GM21423 (cell line): Measurements from ENCODE around the gene GSTK1.

Experiments used
- ATAC-seq: cut with Tn5 transposase; IDR thresholded peaks from one replicate; pipeline ENCODE4 v1.9.1; 2021; ENCODE audit warnings: mild to moderate bottlenecking, moderate library complexity; ENCODE audit not compliant: unreplicated experiment

Gene GSTK1

DNA sequence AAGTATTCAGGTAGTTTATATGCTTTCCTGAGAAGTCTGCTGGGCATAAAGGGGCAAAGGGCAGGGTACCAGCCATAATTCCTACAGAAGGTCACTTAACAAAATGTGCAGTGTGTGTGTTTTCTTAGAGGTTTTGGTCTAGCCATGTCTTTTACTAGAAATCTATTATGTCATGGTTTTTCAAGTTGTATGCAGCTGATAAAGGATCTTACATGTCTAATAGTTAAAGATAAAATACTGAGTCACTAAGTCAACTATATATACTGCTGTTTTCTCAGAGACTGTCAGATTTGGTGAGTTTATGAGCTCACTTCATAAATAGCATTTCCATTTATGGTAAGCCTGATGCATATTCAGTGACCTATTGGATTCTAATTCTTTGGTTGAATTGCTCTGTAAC lies 32.6 kb downstream of the GSTK1 start:
- no peak for ATAC-seq

DNA sequence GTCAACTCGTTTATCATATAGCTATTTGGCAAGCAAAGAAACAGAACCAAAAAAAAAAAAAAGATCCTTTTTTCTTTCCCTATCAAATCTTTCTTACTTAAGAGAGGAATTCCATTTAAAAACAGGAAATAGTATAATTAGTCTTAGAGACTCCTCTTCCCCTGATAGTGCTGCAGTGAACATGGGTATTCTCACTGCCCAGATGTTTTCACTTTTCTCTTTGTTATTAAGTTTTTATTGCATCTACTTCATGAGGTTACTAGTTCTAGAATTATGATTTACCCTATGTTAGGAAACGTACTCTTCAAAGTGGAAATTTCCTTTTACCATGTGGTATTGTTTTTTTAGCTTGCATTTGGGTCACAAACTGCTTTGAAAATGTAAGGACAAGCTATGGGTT lies 33.4 kb downstream of the GSTK1 start:
- no peak for ATAC-seq

DNA sequence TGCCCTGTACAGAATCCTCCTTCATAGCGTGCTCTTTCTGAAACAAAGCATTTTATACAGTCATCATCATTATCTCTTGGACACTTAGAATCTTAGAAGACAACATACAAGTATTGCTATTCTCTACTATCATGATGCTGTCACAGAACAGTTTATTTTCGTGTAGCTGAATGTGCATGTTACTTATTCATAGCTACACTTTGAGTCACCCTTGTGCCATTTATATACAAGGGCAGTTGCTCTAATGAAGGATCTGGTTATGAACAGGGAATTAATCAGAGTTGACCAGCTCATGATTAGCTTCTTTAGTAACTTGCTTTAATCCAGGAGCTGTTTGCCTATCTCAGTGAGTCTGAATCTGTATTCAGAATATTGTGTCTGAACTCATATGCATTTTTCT lies 36.1 kb downstream of the GSTK1 start:
- ATAC-seq, result no peak

GRCh38 chr7:143299840-143300239 lies 36.6 kb downstream of the GSTK1 start:
- ATAC-seq, result no peak

DNA sequence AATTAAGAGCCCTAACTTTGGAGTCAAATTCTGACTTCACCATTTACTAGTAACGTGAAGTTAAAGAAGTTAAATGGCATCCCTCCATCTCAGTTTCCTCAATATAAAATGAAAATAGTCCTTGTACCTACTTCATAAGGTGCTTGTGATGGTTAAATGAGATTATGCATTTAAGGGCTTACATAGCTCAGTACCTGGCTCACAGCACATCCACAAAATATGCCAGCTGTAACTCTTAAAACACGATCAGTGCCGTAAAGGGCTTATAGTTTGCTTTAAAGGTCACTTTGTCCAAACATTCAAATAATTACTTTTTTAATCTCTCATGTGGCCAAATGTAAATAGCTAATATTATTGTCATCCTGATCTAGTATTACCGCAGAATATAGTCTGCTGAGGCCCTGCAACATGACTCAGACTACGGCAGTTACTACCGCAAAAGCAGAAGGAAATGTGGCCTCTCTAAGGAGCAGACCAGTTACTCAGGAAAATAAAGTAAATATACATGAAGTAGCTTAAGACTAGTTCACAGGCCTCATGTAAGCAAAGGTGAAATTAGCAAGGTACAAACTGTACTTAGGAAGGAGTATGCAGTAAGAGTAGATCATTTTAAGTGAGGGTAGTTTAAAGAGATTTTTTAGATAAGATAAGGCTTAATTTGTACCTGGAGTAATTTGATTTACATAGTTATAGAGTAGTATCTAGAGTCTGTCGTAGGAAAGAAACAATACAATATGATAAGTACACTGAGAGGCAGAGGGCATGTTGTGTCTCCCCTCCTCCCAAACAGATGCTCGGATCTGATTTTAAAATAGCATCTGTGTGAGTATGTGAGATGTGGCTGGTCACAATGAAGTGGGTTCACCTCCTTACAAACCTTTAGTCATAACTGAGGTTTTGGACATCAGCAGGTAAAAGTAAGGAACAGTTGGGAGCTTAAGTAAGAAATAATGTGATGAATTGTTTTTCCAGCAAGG lies 38.0 kb downstream of the GSTK1 start:
- ATAC-seq, result no peak

- no peak for ATAC-seq
Measured at GRCh38 chr7:143303733-143304132, 40.5 kb downstream of the GSTK1 start.

DNA sequence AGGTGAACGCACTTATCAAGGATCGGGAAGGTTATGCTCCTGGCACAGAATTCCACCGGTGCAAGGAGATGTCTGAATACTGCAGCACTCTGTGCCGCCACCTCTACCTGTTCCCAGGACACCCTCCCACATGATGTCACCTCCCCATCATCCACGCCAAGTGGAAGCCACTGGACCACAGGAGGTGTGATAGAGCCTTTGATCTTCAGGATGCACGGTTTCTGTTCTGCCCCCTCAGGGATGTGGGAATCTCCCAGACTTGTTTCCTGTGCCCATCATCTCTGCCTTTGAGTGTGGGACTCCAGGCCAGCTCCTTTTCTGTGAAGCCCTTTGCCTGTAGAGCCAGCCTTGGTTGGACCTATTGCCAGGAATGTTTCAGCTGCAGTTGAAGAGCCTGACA lies 41.7 kb downstream of the GSTK1 start:
- ATAC-seq, result no peak

GRCh38 chr7:143305423-143306070 lies 42.3 kb downstream of the GSTK1 start:
- ATAC-seq, result no peak

- no peak for ATAC-seq
Measured at GRCh38 chr7:143308632-143309031, 45.4 kb downstream of the GSTK1 start.

DNA sequence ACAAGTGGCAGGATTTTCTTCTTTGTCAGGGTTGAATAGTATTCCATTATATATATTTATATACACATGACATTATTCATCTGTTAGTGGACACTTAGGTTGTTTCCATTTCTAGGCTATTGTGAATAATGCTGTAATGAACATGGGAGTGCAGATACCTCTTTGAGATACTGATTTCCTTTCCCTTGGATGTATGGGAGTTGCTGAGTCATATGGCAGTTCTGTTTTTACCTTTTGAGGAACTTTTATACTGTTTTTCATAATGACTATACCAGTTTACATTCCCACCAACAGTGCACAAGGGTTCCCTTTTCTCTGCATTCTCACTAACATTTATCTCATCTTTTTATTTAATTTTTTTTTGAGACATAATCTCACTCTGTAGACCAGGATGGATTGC lies 50.9 kb downstream of the GSTK1 start:
- no peak for ATAC-seq

- ATAC-seq, result no peak
Measured at GRCh38 chr7:143315776-143316175, 52.5 kb downstream of the GSTK1 start, which contains the start of gene CLCN1. Gene CLCN1, plus strand, starts transcription at chr7:143316111. Its CDS starts 102 bp downstream, at chr7:143316213.

DNA sequence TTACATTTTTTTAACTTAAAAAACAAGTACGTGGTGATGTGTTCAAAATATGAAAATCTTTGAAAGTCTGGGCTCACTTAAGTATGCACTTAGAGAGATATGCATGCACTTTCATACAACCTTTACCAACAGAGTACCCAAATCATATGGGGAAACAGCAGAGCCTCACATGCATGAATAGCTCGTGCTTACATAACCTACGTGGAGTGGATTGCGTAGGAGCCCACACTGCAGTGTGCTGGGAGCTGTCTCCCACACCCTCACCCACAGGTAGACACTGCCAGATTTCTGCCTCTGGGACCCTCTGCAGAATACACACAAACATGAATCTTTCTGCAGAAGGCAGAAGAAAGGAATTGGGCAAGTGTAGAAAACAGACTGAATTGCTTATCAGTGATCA lies 53.3 kb downstream of the GSTK1 start:
- ATAC-seq, result no peak

GRCh38 chr7:143318661-143319060 lies 55.4 kb downstream of the GSTK1 start:
- ATAC-seq, result no peak
